VCaP (cell line): ENCODE results near the gene ZNF224.

Experiments
- H3K27ac ChIP-seq: fragments of 450-650 bp; 2 replicates; pipeline ENCODE4 v1.5.1; 2017
- TF ChIP-seq, protein P1 (sequence below): fragments of 450-650 bp; conservative IDR thresholded peaks from 2 replicates; pipeline ENCODE4 v1.5.1; 2017; ENCODE audit warnings: mild to moderate bottlenecking, moderate library complexity

The ZNF224 gene

DNA sequence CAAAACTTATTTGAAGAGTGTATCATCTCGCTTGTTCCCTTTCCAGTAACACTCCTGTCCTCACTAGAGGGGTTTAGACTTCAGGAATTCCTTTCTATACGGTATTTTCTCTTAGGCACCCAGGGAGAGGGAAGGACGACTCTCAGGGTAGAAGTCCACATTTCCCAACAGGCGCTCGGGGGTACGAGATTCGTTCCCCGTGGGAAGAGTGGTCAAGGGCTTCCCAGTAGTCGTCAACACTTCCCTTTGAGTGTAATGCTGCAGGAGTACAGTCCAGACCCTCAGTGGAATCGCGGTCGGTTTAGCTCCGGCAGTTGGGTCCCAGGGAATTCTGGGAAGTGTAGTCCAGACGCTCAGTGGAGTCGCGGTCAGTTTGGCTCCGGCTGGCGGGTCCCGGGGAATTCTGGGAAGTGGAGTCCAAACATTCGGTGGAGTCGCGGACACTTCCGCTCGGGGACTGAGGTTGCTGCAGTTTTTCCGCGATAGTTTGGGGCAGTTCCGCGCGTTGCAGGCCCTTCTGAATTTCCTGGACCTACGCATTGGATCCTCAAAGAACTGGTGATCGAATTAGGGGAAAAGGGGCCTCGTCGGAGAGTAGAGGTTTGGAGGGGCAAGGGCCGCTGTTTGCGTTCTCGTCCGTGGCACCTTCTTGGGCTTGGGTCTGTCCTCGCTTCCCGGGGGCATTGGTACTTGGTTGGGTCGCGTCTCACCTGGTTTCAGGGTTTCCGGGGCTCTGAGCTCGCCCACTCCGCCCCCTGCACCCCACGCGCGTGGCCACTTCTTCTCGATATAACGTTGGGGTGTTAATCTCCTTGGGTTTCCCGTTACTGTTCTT lies at the start of gene ZNF224:
ZNF224 (plus strand) TSS at position 431 of the 835 bp plus-strand sequence. CDS start 3,513 bp downstream, outside the sequence.
- TF ChIP-seq, protein P1, sequence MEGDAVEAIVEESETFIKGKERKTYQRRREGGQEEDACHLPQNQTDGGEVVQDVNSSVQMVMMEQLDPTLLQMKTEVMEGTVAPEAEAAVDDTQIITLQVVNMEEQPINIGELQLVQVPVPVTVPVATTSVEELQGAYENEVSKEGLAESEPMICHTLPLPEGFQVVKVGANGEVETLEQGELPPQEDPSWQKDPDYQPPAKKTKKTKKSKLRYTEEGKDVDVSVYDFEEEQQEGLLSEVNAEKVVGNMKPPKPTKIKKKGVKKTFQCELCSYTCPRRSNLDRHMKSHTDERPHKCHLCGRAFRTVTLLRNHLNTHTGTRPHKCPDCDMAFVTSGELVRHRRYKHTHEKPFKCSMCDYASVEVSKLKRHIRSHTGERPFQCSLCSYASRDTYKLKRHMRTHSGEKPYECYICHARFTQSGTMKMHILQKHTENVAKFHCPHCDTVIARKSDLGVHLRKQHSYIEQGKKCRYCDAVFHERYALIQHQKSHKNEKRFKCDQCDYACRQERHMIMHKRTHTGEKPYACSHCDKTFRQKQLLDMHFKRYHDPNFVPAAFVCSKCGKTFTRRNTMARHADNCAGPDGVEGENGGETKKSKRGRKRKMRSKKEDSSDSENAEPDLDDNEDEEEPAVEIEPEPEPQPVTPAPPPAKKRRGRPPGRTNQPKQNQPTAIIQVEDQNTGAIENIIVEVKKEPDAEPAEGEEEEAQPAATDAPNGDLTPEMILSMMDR = no peak
- H3K27ac ChIP-seq = peak within 1 kb of the TSS; percentile 73

DNA sequence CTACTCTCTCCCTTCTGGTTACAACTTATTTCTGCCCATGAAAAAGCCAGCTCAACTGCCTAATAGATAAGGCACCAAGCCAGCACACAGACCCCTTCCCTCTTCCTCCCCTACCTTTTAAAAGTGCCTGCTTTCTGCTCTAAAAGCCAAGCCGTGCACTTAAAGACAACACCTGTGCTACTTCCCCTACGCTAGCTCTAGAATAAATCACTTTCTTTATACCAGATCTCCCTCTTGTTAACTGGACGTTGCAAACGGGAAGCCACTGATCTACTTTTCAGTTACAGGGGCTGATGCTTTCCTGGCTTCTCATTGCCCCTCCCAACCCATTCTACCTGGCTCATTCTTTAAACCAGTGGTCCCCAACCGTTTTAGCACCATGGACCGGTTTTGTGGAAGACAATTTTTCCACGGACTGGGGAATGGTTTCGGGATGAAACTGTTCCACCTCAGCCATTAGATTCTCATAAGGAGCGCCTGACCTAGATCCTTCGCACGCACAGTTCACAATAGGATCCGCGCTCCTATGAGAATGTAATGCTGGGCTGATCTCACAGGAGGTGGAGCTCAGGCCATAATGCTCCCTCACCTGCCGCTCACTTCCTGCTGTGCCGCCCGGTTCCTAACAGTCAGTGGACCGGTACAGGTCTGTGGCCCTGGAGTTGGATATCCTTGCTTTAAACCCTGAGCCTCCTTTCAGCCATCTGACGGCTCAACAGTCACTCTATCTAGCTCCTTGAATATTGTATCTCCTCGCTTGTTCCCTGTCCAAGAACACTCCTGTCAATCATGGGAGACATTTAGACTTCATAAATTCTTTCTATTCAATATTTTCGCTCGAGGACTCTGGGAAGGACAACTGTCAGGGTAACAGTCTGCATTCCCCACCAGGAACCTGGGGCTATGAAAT lies 43.2 kb upstream of the ZNF224 start:
- TF ChIP-seq, protein P1 = no peak
- peak overlapping the region; percentile 80 for H3K27ac ChIP-seq

DNA sequence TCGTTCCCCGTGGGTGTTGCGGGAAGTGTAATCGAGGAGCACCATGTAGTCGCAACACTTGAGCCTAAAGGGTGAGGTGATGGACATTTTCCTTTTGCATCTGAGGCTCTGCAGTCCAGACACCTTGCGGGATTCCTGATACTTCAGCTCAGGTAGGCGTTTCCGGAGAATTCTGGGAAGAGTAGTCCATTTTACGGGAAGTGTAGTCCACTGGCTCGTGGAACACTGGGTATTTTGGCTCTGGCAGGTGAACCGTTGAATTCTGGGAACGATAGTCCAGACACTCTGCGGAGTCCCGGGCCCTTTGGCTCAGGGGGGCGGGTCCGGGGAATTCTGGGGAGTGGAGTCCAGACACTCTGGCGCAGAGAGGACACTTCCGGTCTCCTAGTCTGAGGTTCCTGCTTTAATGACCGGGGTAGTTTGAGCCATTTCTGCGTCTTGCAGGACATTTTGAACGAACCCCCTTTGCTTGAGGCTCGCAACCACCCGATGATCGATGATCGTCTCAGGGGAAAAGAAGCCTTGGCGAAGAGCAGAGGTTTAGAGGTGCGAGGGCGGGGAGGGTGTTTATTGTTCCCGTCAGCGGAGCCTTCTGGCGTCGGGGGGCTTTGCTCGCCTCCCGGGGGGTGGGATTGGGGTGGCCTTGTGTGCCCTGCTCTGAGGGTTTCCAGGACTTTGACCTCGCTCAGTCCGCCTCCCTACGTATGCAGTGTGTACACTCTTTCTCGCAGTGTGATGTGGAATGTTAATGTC lies 42.3 kb upstream of the ZNF224 start, which contains the start of gene ZNF223:
ZNF223 (plus strand) TSS at position 387 of the 753 bp plus-strand sequence. CDS start 3,141 bp downstream, outside the sequence.
- TF ChIP-seq, protein P1 = no peak
- peak within 1 kb of the TSS; percentile 80 for H3K27ac ChIP-seq

DNA sequence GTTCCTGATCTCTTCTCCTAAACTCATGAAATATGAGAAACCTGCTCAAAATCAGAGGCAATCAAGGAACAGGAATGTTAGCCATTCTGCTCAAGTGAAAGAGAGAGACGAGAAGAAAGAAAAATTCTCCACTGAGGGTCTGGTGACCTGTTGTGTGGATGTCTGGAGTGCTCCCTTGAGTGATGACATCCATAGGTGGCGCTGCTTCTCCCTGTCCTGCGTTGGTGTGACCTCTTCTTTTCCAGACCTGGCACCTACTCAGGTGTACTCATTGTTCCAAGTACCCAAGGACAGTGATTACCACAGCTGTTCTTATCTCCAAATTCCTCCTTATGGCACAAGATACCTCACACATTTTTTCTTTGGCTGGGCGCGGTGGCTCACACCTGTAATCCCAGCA lies 38.3 kb upstream of the ZNF224 start:
- no peak overlapping the region for H3K27ac ChIP-seq
- TF ChIP-seq, protein P1 = peak; percentile 36

- H3K27ac ChIP-seq = no peak overlapping the region
- TF ChIP-seq, protein P1 = no peak
These were observed 34.9 kb upstream of the ZNF224 start for GRCh38 chr19:44059229-44059628.

DNA sequence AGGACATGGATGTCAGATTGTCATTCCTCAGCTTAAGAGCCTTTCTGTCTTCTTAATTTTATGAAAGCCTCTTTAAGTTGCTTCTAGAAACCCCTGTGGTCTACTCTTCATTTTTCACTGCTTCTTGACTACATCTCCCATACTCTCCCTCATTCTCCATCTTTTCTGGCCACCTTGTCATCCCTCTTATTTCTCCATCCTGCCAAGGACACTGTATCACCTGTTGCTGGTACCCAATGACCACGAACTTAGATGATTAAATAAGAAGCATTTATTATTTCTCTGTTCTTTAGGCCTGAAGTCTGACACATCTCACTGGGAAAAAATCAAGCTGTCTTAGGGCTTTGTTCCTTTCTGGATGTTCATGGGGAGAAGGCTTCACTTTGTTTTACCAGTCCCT lies 33.1 kb upstream of the ZNF224 start:
- TF ChIP-seq, protein P1 = no peak
- H3K27ac ChIP-seq = no peak overlapping the region
